Gastroesophageal sphincter (tissue), 3 donors: ENCODE measurements around the gene IQCN.

ENCODE experiments used
- CTCF ChIP-seq, 4 experiments: fragments of 200-600 bp in 2 of 4; fragments of 450-650 bp in 2 of 4; sonication (generic) in 1 of 4; IDR thresholded peaks; one replicate each; pipeline ENCODE4 v1.5.1; 2017 to 2019; ENCODE audit warnings: antibody characterized with exemption in 4 of 4, mild to moderate bottlenecking in 2 of 4, moderate library complexity in 2 of 4
- POLR2A ChIP-seq, 2 donors: fragments of 450-650 bp; IDR thresholded peaks; one replicate each; pipeline ENCODE4 v1.6.1; 2017; ENCODE audit warnings: antibody characterized with exemption in 2 of 2, mild to moderate bottlenecking in 2 of 2, moderate library complexity in 1 of 2
- POLR2AphosphoS5 ChIP-seq: sonication (generic); formaldehyde crosslinking; IDR thresholded peaks from one replicate; pipeline ENCODE4 v1.6.1; 2017; ENCODE audit warnings: antibody characterized with exemption

GRCh38 chr19:18295034-18295451 is 20.8 kb upstream of the IQCN start:
- TF ChIP-seq CTCF (IDR thresholded peaks at IDR 0.05) (no peak), POLR2AphosphoS5 (no peak), POLR2A (IDR thresholded peaks at IDR 0.05) (no peak)
